Fibroblast of lung (primary cell): ENCODE measurements around the gene TMPRSS9. TPM values are rescaled to one million over a fixed set of nuclear protein-coding genes. Genes with fewer than 3 reads are reported as not detected.

Source experiments
- DNase-seq, 2 donors: peaks; one replicate each; pipeline versions ENCODE4 v3.0.0 to v3.0.0-alpha.2; 2010; ENCODE audit warnings: low read depth in 2 of 2
- H2AFZ ChIP-seq: 2 replicates; pipeline ENCODE4 v1.5.1; 2012; ENCODE audit warnings: low read length, control low read depth, inconsistent platforms
- H3K27ac ChIP-seq: 2 replicates; pipeline ENCODE4 v1.5.1; 2011; ENCODE audit warnings: low read length, control low read depth; ENCODE audit not compliant: insufficient read depth
- H3K27me3 ChIP-seq: 2 replicates; pipeline ENCODE4 v1.5.1; 2011; ENCODE audit warnings: mild to moderate bottlenecking, low read length; ENCODE audit not compliant: control insufficient read depth, insufficient read depth
- H3K36me3 ChIP-seq: 2 replicates; pipeline ENCODE4 v1.5.1; 2011; ENCODE audit warnings: low read length; ENCODE audit not compliant: control insufficient read depth, insufficient read depth
- H3K4me1 ChIP-seq: 2 replicates; pipeline ENCODE4 v1.5.1; 2011; ENCODE audit warnings: low read length; ENCODE audit not compliant: control insufficient read depth, insufficient read depth; ENCODE audit errors: extremely low read depth
- H3K4me2 ChIP-seq: 2 replicates; pipeline ENCODE4 v1.5.1; 2011; ENCODE audit warnings: low read length, control low read depth; ENCODE audit not compliant: insufficient read depth; ENCODE audit errors: extremely low read depth
- H3K4me3 ChIP-seq, 4 experiments: fragments of 200-600 bp in 1 of 4; sonication (generic) in 1 of 4; replicated peaks in 1 of 4; 2 replicates each; pipeline ENCODE4 v1.5.1; 2011 to 2016; ENCODE audit warnings: low read length in 4 of 4, low read depth in 3 of 4, mild to moderate bottlenecking in 3 of 4, control low read depth in 2 of 4, inconsistent platforms in 1 of 4, mixed read lengths in 1 of 4; ENCODE audit not compliant: insufficient read depth in 1 of 4; ENCODE audit errors: control extremely low read depth in 1 of 4
- H3K79me2 ChIP-seq: 2 replicates; pipeline ENCODE4 v1.5.1; 2012; ENCODE audit warnings: mild to moderate bottlenecking, low read length, inconsistent platforms; ENCODE audit not compliant: control insufficient read depth, insufficient read depth
- H3K9ac ChIP-seq: 2 replicates; pipeline ENCODE4 v1.5.1; 2011; ENCODE audit warnings: mild to moderate bottlenecking, low read length, control low read depth; ENCODE audit not compliant: insufficient read depth
- H3K9me3 ChIP-seq: 2 replicates; pipeline ENCODE4 v1.5.1; 2012; ENCODE audit warnings: low read depth, low read length; ENCODE audit not compliant: control insufficient read depth, insufficient read depth
- H4K20me1 ChIP-seq: 2 replicates; pipeline ENCODE4 v1.5.1; 2011; ENCODE audit warnings: low read length; ENCODE audit not compliant: control insufficient read depth, insufficient read depth; ENCODE audit errors: extremely low read depth
- CTCF ChIP-seq, 2 donors: IDR thresholded peaks in 1 of 2; conservative IDR thresholded peaks in 1 of 2; 1 replicate in 1 of 2; 2 replicates in 1 of 2; pipeline ENCODE4 v1.5.1; 2011 to 2012; ENCODE audit warnings: low read length in 2 of 2, control low read depth in 1 of 2, inconsistent platforms in 1 of 2, low read depth in 1 of 2, mild to moderate bottlenecking in 1 of 2
- EZH2 ChIP-seq: IDR thresholded peaks from 2 replicates; pipeline ENCODE4 v1.5.1; 2012; ENCODE audit warnings: low read length, control low read depth, mild to moderate bottlenecking; ENCODE audit errors: missing control alignments
- polyA plus RNA-seq, 2 donors: library from polyadenylated mRNA; depleted of rRNA in 1 of 2; stranded (reverse) in 1 of 2; unstranded in 1 of 2; fragments of >200 nt; gene quantifications; 2 replicates each; pipeline ENCODE4 v1.2.1, GENCODE V29; 2011 to 2012; ENCODE audit warnings: missing spikeins in 1 of 2
- total RNA-seq: library from RNA; depleted of rRNA; stranded (reverse); fragments of >200 nt; gene quantifications from 2 replicates; pipeline ENCODE4 v1.2.1, GENCODE V29; 2014

Gene TMPRSS9
- total and polyA plus RNA-seq, 2 donors (not counting 1 experiment from before 2014, with no cell fraction given) = not detected

GRCh38 chr19:2454962-2455850, 95.1 kb downstream of the TMPRSS9 start:
- peaks cover 64% of the 10 kb centered on the region for H3K79me2 ChIP-seq
- H3K9me3 ChIP-seq = no peaks in the 10 kb centered on the region
- no peaks in the 10 kb centered on the region for H4K20me1 ChIP-seq
- peak overlapping the region; percentile 47 for H3K27ac ChIP-seq
- H3K4me2 ChIP-seq = peak overlapping the region; percentile 80
- no peaks in the 10 kb centered on the region for H3K27me3 ChIP-seq
- TF ChIP-seq CTCF (conservative IDR thresholded peaks at IDR 0.05 in 1 of 2, IDR thresholded peaks at IDR 0.05 in 1 of 2; ENCODE audit: low read depth in 1 of 2, low read length in 2 of 2) (no peak), EZH2 (no peak)
- no peak for DNase-seq
- H3K4me1 ChIP-seq = peaks cover 2% of the 10 kb centered on the region
- H3K36me3 ChIP-seq = no peaks in the 10 kb centered on the region
- peak overlapping the region; percentile 82 for H3K9ac ChIP-seq
- no peak overlapping the region for H2AFZ ChIP-seq
- H3K4me3 ChIP-seq = peak overlapping the region; percentile 66 to 95 (median 85)

- Histone ChIP-seq H3K4me2 (peak overlapping the region; percentile 80), H3K9ac (peak overlapping the region; percentile 82), H2AFZ (no peak overlapping the region), H4K20me1 (no peaks in the 10 kb centered on the region), H3K79me2 (peaks cover 56% of the 10 kb centered on the region), H3K9me3 (no peaks in the 10 kb centered on the region), H3K4me1 (peaks cover 2% of the 10 kb centered on the region), H3K36me3 (no peaks in the 10 kb centered on the region), H3K27me3 (no peaks in the 10 kb centered on the region), H3K4me3 (peak overlapping the region; percentile 66 to 95 (median 85)), H3K27ac (peak overlapping the region; percentile 47)
- DNase-seq = no peak
- TF ChIP-seq CTCF (conservative IDR thresholded peaks at IDR 0.05 in 1 of 2, IDR thresholded peaks at IDR 0.05 in 1 of 2; ENCODE audit: low read depth in 1 of 2, low read length in 2 of 2) = no peak
- no peak for TF ChIP-seq EZH2
These were observed 95.9 kb downstream of the TMPRSS9 start for GRCh38 chr19:2455851-2456570.

GRCh38 chr19:2457394-2458037, 97.5 kb downstream of the TMPRSS9 start:
- no peaks in the 10 kb centered on the region for H3K36me3 ChIP-seq
- no peaks in the 10 kb centered on the region for H3K9me3 ChIP-seq

More at GRCh38 chr19:2457394-2458037, 97.5 kb downstream of the TMPRSS9 start:
- H3K79me2 ChIP-seq = peaks cover 43% of the 10 kb centered on the region
- H3K4me2 ChIP-seq = peak overlapping the region; percentile 62
- no peak overlapping the region for H3K9ac ChIP-seq
- peaks cover 3% of the 10 kb centered on the region for H3K4me1 ChIP-seq
- H4K20me1 ChIP-seq = no peaks in the 10 kb centered on the region
- H3K27me3 ChIP-seq = no peaks in the 10 kb centered on the region
- TF ChIP-seq CTCF (conservative IDR thresholded peaks at IDR 0.05 in 1 of 2, IDR thresholded peaks at IDR 0.05 in 1 of 2; ENCODE audit: low read depth in 1 of 2, low read length in 2 of 2) (no peak), EZH2 (no peak)
- peak overlapping the region in 2 of 4 experiments; percentile 42 to 52 for H3K4me3 ChIP-seq
- peak overlapping the region; percentile 17 for H3K27ac ChIP-seq
- H2AFZ ChIP-seq = peak overlapping the region; percentile 54
- DNase-seq = no peak
